Dermis microvascular lymphatic vessel endothelial cell (primary cell): ENCODE data around the gene RAB6B. TPM values are rescaled to one million over a fixed set of nuclear protein-coding genes. Genes with fewer than 3 reads are reported as not detected.

Source experiments
- DNase-seq, 2 donors: peaks; one replicate each; pipeline versions ENCODE4 v3.0.0 to v3.0.0-alpha.2; 2010; ENCODE audit warnings: low read depth in 2 of 2
- total RNA-seq: library from RNA; depleted of rRNA; stranded (reverse); fragments of >200 nt; gene quantifications from 2 replicates; pipeline ENCODE4 v1.2.1, GENCODE V29; 2014

The RAB6B gene
- total RNA-seq, 1 donor from 2014 or later, result 0.39 TPM

DNA sequence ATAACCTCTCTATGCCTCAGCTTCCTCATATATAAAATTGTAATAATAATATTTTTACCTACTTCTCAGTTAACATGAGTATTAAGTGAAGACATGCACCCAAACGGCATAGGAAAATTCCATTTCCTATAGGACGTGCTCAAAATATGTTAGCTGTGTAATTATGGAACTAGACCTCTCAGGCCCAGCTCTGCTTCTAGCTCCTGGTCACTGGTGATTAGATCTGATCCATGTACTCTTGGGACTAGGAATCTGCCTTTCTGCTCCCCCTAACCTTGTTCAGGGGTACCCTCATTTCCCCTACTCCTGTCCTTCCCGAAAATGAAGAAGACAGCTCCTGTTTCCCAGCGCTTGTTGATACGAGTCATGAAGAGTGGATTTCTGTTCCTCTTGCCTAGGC, 119.8 kb downstream of the RAB6B start:
- no peak for DNase-seq

DNA sequence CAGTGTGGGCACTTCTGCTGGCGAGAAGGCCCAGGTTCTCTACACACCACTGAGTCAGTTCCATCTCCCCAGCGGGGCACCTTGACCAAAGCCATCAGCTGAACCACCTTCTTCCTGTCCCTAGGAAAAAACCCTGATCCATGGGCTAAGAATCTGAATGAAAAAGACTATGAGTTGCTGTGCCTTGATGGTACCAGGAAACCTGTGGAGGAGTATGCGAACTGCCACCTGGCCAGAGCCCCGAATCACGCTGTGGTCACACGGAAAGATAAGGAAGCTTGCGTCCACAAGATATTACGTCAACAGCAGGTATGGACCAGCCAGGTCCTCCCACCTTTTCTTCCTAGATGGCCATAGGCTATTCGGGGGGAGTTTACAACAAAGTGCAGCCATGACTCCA, 120.4 kb downstream of the RAB6B start:
- DNase-seq, result no peak

Other genes starting within 250 kb of the RAB6B start
- gene TOPBP1, start 233.9 kb downstream of the RAB6B start, total RNA-seq, result 24.6 and 24.9 TPM in 2 replicates
- 0.13 TPM in 2 replicates for gene TF, start 149.5 kb downstream of the RAB6B start, total RNA-seq
- gene SRPRB, start 90.1 kb downstream of the RAB6B start, total RNA-seq, result 49.8 and 60.3 TPM in 2 replicates
- 1.2 and 8.0 TPM in 2 replicates for gene SLCO2A1, start 134.0 kb upstream of the RAB6B start, total RNA-seq